Measurements from ENCODE around the gene ITGB6.

GRCh38 chr2:160169988-160170387 lies 30.1 kb downstream of the ITGB6 start:
- TF ChIP-seq POLR2A (IDR thresholded peaks at IDR 0.05; ENCODE audit: low read length) (no peak), GATA1 (IDR thresholded peaks at IDR 0.05; ENCODE audit: low read depth, low read length) (no peak)

Data from erythroblast (primary cell).